Right renal cortex interstitium (tissue), 3 donors: ENCODE results near the gene RRP9. TPM values are rescaled to one million over a fixed set of nuclear protein-coding genes. Genes with fewer than 3 reads are reported as not detected.

Experiments used
- DNase-seq, 3 donors: peaks; one replicate each; pipeline ENCODE4 v3.0.0-alpha.2; 2013; ENCODE audit warnings: low read depth in 3 of 3, low spot score in 2 of 3
- polyA plus RNA-seq, 3 donors: library from polyadenylated mRNA; unstranded; fragments of 120-200 nt; gene quantifications; one replicate each; pipeline ENCODE4 v1.2.1, GENCODE V29; 2013; ENCODE audit not compliant: insufficient read length in 3 of 3

Gene RRP9
- polyA plus RNA-seq, 3 donors, result 17.3 to 19.2 (median 17.5) TPM

DNA sequence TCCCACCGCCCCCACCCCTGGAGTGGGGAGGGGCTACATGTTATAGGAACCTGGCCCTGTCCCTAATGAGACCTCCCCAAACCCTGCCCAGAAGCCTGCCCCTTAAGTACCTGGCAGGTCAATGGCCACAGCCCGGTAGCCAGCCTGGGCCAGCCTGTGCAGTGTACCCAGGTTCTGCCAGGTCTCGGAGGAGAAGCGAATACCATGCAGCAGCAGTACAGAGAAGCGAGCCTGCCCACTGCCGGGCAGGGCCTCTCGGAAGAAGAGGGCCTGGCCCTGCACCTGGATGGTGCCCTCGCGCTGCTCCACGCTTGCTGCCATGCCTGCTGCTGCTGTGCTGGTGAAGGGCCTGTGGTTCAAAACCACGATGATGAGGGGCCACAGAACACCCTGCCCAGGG is 29.6 kb upstream of the RRP9 start:
- DNase-seq, result no peak

DNA sequence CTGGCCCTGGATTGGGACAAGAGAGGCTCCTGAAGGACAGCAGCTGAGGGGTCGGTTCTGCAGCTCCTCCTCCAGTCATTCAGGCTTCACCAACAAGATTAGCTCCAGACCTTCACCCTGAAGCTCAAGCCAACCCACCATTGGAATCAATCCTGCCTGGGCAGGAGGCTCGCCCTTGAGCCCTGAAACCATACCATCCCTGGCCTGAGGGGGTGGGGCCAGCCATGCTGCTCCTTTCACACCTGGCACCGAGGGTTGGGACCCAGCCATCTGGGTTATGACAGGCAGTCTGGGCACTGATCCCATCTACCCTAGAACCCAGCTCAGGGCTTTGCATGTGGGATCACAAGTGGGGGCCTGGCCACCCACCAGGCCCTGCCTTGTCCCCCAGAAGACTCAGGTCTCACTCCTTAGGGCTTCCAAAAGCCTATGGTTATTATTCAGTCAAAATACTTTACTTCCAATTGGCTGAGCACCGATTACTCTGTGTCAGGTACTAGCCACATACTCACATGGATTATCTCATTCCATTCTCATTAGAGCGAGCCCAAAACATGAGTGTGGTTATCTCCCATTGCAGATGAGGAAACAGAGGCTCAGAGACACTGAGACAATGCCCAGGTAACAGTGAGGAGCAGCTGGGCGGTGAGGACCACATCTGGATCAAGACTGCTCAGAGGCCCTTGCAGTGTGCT is 29.0 kb upstream of the RRP9 start:
- no peak for DNase-seq

DNA sequence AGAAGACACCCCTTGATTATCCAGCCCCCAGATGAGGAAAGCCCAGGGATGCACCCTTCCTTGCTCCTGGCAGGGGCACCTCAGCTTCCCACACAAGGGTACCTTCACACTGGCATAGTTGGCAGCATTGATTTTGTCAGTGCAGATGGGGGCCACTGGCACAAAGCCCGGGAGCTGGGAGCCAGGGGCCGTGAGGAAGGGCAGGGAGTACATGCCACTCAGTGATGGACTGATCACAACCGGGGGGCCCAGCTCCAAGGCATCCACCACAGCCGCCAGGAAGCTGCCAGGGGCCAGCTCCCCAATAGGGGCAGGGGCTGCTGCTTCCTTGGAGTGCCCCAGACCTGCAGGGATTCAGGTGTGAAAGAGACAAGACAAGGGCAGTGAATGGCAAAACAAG is 28.1 kb upstream of the RRP9 start:
- no peak for DNase-seq

DNA sequence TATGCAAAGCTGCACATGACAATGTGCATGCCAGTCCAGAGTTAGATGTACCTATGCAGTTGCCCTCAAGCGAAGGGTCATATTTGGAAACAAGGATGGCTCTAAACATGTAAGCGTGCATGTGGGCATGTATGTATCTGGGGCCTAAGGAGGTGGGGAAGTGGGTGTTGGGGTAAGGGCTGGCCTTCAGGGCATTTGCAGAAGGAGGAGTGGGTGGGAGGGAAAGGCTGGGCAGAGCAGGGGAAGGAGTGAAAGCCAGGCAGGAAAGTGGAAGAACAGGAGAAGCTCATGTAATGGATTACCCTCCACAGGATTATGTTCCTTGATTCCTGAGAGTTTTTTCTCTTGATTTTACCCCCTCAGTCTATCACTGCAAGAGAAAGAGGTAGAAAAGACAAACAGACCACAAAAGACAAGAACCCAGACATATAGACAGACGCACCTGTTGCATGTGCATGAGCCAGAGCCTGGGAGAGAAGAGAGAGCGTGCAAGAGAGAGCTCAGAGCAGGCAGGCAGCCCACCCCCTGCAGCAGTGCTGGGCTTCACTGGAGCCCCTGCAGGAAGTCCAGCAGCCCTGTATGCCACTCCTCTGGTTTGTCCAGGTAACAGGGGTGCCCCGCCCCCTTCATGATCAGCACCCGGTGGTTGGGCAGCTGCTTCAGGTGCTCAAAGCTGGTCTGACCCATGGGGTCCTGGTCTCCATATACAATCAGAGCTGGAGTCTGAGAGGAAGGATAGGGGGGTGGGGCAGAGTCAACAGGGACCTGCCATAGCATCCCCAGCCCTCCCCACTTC is 27.4 kb upstream of the RRP9 start:
- no peak for DNase-seq

DNA sequence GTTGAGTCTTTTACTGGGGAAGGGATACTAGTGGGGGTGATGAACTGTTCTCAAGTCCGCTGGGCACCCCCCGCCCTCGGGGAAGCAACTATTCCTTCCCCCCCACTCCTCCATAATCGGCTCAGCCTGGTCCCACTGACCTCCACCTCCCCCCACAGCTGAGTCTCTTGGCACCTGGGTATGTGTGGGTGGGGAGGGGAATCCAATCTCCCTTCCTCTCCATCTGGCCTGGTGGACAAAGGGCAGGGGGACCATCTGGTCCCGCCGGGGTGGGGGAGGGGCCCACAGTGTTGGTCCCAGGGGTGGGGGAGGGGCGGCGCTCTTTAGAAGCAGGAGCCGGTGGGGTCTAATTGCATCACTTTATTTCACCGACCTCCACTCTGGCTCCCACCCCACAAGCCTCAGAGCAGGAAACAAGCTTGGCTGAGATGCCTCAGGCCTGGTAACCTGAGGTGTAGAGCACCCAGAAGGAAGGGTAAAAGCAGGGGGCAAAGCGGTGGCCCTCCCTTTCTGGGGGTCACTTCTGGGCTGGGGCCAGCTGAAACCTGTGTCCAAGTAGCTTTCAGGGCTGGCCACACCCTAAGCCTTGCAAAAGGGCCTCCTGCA is 26.6 kb upstream of the RRP9 start:
- DNase-seq, result no peak

DNA sequence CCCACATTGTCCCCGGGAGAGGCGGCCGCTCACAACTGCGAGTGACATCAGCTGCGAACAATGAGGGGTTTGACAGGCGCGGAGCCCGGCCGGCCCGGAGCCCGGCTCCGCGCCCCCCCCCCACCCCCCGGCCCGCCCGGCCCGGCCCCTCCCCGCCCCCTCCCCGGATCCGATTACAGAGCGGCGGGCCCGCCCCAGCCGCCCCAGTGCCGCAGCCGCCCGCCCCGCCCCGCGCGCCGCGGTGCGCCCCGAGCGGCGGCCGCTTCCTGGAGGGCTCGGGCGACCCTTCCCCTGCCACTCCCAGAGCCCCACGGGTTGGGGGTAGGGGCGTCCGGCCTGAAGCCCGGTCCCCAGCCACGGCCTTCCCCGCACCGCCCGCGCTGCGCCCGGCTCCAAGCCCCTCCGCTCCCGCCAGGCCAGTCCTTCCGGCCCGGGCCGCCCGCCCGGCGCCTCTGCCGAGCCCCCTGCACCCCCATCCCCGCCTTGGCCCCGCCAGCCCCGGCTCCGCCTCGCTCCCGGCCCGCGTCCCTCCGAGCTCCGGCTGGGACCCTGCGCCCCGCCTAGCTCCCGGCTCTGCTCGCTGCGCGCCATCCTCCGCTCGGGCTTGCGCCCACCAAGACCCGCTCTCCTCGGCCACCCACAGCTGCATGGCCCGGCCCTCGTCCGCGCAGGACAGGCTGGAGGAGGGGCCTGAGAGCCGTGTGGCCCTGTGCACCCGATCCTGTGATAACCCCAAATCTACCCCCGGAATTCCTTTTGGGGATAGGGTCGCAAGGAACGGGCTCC is 25.9 kb upstream of the RRP9 start, which contains the start of gene PCBP4:
Gene PCBP4 (minus strand): TSS at position 71 of the 786 bp plus-strand sequence. CDS start 6,214 bp downstream, outside the sequence.
- no peak for DNase-seq

DNA sequence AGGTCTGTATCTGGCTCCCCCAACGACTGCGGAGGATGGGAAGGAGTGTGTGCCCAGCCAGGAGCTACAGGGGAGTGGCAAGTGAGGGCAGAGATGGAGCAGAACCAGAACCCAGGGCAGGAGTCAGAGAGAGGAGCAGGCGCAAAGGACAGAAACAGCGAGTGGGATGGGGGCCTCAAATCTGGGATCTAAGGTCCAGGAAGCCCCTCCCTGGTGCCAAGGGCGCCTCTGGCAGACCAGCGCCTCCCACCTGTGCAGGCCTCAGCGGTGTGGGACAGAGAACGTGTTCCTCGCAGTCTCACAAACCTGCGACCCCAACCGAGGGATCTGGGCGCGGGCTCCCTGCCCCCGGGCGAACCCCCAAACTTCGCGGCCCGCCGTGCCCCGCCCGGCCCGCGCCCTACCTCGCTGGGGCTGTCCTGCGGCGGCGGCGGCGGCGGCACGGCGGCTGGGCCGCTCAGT is 25.2 kb upstream of the RRP9 start:
- no peak for DNase-seq

DNA sequence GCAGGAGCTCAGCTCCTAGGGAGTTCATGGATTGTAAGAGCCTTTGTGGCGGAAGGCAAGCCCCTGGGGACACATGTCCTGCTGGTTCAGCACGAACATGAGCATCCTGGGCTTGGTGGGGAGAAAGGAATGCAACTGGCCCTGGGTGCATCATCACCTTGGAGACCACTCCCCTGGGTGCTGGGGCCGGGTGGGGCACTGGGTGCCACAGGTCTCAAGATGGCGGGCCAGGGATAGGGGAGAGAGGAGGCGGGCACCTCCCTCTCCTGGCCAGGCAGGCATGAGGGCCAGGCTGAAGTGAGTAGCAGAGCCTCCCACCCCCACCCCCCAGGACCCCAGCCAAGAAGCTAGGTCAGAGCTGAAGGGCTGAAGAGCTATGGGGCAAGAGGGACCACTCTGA is 24.8 kb upstream of the RRP9 start:
- no peak for DNase-seq

DNA sequence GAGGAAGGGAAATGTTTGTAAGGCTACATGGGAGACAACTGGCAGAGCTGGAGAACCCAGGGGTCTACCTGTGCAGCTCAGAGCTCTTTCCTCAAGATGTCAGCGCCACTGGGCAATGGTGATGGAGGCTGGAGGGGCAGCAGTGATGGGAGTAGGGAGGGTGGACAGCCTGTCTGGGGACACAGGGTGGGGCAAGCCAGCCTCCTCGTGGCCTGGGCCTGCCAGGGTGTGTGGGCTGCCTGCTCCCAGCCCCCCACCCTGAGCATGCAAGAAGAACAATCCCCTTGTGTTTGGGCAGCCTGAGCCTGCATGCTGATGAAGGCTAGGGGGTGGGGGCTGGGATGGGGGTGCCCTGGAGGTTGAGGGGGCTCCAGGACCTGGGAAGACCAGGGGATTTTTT is 24.3 kb upstream of the RRP9 start:
- DNase-seq, result no peak

DNA sequence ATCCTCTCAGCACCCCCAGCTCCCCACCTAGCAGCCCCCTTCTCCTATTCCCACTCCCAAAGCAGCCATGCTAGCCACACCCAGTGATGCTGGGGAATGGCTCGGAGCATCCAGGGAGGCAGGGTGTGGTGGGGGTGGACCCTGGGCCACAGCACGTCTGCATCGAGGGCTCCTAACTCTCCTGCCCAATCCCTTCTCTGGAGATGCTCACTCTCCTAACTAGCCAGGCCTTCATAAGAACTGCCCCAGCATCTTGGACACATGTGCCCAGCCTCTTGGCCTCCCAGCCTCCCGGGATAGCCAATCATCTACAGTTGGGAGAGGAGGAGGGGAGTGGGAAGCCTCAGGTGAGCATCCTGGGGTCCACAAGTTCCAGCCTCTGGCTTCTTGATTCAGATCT is 22.8 kb upstream of the RRP9 start:
- DNase-seq, result no peak

DNA sequence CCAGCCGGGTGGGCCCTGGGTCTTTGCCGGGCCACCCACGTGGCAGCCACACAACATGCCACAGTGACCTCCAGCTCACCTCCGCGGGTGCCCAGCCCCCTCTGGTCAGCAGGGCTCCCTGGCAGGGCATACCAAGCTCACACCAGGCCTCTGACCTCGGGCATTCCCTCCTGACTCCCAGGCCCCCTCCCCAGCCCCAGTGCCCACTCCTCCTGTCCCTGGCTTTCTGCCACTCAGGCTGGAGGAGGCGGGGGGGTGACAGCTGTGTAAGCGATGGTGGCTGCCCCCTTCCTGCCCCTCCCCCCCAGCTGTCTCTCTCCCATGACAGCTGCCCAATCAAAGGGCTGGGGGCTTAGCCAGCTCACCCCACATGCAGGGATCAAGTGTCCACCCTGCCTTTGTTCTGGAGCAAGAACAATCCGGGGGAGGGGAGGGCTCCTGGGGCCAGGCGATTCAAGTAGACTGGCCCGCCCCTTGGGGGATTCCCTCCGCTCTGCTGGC is 22.3 kb upstream of the RRP9 start:
- no peak for DNase-seq

DNA sequence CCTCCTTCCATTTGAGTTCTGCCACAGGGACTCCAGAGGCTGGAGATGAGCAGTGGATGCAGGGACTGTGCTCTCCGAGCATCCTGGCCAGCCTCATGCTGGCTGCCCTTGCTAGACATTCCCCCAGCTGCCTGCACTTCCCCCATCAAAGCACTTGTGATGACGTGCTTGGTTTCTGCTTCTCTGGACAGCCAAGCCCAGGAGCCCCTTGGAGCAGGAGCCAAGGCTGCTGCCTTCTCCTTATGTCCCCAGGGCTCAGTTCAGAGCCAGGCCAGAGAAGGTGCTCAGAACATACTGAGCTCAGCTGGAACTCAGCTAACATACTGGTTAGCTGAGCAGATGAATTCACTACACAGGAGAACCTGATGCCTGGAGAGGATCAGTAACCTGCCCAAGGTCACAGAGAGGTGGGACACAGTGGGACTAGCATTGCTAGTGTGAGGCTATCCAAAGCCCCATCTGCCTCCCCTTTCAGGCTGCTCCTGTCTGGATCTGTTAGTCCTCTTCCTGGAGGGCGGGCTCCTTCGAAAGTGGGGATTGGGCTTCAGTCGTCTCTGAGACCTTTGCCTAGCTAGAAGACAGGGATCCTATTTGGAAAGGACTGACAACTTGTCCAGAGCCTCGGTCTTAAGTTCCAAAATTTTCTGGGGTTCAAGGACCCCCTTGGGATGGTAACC is 21.3 kb upstream of the RRP9 start:
- no peak for DNase-seq

DNA sequence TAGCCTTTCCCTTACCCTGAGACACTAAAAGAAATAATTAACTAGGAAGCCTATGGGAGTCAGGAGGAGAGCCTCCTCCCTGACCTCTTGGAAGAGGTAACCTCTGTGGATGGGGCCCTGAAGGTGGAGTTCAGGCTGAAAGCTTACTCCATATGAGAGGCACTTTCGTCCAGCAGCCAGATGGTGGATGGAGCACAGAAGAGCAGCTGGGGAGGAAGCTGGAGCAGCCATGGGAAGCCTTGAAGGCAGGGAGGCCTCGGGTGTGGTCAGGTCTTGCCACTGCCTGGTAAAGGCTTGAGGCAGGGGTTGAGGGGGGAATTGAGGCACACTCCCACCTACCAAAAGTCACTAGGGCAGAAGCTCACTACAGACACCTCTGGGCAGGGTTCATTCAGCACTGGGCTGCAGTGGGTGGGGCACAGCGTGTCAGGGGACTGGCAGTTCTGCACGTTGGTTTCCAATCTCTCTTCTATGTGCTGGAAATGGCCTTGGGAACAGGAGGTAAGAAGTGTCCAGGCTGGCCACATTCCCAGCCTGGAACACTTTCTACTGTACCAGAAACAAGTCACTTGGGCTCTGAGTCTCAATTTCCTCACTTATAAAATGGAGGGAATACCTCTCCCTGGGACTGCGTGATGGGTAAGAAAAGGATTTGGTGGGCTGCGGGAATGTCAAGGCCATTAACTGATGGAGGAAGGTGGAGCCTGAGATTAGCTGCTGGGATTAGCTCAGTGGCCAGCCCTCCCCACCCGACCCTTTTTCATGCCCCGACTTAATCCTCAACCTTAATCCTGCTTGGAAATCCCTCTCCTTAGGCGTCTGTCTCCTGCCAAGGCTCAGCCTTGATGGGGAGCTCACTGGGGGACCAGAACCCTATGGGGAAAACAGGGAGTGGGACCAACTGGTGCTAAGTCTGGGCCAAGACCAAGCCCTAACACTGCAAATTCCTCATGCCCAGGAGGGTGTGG is 20.2 kb upstream of the RRP9 start:
- DNase-seq, result no peak

DNA sequence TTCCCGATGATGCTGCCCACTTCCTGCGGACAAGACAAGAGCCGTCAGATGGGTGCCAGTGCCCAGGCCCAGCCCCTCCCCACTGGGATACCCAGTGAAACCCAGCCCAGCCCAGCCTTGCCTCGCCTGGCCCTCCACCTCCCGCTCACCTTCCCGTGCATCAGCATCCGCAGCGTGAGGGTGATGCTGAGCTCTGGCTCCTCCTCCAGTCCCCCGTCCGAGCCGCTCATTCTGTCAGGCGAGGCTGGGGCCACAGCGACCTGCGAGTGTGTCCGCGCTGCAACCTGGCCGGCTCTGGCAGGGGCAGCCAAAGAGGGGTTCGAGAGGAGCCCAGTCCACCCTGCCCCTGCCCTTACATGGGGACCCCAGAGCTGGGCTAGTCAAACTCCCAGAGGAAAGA is 19.3 kb upstream of the RRP9 start:
- DNase-seq, result no peak

DNA sequence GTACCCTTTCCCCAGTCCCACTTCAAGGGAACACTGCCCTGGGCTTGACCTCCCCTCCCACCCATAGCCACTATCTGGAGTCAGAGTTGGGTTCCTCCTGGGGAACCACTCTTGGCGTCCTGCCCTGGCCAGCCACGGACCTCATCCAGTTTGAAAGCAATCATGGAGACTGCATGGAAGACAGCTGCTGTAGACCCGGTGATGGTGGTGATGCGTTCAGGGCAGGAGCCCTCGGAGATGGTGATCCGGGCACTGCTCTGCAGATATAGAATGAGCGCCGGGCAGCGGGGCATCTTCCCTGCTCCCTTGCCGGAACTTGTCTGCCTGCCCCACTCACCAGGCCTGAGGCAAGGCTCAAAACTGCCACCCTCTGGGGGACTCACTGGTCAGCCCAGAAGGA is 18.7 kb upstream of the RRP9 start:
- no peak for DNase-seq

DNA sequence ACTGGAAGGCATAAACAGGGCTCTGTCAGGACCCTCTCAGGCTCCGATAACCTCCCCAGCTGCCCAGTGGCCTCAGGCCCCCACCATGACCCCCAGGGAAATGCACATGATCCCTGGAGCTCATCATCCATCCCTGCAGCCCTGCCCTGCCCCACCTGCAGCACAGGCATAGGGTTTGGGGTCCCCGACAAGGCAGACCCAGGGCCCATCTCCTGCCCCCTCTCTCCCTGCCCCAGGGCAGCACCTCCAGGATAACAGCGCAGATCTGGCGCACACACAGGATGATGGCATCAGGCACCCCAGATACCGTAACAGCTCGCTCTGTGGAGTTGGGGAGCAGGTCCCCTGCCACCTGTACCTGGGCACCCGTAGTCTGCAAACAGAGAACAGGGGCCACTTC is 17.9 kb upstream of the RRP9 start:
- DNase-seq, result no peak

DNA sequence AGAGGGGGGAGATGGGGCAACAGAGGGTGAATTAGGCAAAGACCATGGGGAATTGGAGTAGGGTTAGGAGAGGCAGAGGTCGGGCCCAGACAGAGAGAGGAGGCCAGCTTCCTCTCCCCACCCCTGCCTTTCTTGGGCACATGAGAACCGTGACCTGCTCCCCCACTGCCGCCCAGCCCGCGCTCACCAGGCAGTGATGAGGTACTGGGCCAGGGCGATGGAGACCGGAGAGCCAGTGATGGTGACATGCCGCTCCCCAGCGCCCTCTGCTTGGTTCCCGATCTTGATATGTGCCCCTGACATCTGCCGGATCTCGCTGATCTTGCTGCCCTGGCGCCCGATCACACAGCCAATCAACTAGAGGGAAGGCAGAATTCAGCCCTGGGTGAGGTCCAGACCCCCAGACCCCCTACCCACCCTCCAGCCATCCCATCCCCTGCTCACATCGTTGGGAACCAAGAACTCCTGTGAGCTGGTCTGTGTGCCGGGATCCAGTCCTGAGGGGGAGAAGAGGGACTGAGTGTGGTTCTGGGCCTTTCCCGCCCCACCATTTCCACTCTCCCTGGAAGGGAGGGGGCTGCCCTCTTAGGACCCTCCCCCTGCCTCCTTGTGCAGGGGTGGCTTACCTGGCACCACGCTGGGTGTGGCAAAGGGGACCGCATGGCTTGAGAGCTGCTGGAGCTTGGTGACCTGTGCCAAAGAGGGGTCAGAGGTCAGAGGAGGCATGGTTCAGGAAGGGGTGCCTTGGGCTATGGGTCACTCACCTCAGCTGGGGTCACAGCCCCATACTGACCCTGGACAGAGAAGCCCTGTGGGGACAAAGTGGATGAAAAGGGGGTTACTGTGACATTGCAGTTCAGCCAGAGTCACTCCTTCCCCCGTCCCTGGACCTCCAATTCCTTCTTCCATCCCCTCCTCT is 17.2 kb upstream of the RRP9 start:
- no peak for DNase-seq
